GM12878 (cell line): ENCODE results near the gene MAP1A. TPM values are rescaled to one million over a fixed set of nuclear protein-coding genes. Genes with fewer than 3 reads are reported as not detected.

Source experiments
- CHD2 ChIP-seq: IDR thresholded peaks from 2 replicates; pipeline ENCODE4 v1.6.1; 2011; ENCODE audit warnings: low read depth, low read length, improper control_type of control experiment, borderline replicate concordance
- RBBP5 ChIP-seq: fragments of 200-600 bp; sonication (generic); conservative IDR thresholded peaks from 2 replicates; pipeline ENCODE4 v1.6.1; 2016
- polyA plus RNA-seq, 11 experiments: library from polyadenylated mRNA; depleted of rRNA in 4 of 11; unstranded in 6 of 11; stranded (reverse) in 5 of 11; fragments of >200 nt; fragmentation: Nextera tagmentation in 4 of 11; fragmentation: Illumina TruSeq in 1 of 11; extraction: Ambion mirVana in 4 of 11; extraction: Trizol in 1 of 11; gene quantifications; 1 replicate in 1 of 11; 2 replicates in 10 of 11; pipeline versions ENCODE4 v1.2.1 to v1.2.3, GENCODE V29; 2011 to 2016; ENCODE audit warnings: inconsistent platforms in 2 of 11, missing spikeins in 2 of 11, low read depth in 1 of 11
- total RNA-seq, 4 experiments: library from RNA; depleted of rRNA in 3 of 4; stranded (reverse); fragments of >200 nt in 3 of 4; fragmentation: Illumina TruSeq in 1 of 4; extraction: Trizol in 1 of 4; gene quantifications; 2 replicates each; pipeline versions ENCODE4 v1.2.1 to v1.2.3, GENCODE V29; 2013 to 2021
- TF ChIP-seq, protein P1 (sequence below): fragments of 450-650 bp; IDR thresholded peaks from 2 replicates; pipeline ENCODE4 v1.6.1; 2016; ENCODE audit warnings: mild to moderate bottlenecking, moderate library complexity, borderline replicate concordance
- TF ChIP-seq, protein P2 (sequence below): fragments of 450-650 bp; IDR thresholded peaks from 2 replicates; pipeline ENCODE4 v1.6.1; 2014; ENCODE audit warnings: mild to moderate bottlenecking
- TF ChIP-seq, protein P3 (sequence below): fragments of 450-650 bp; IDR thresholded peaks from 2 replicates; pipeline ENCODE4 v1.6.1; 2017; ENCODE audit warnings: mild to moderate bottlenecking, low read depth, inconsistent platforms; ENCODE audit not compliant: poor library complexity, severe bottlenecking

MAP1A gene
- total and polyA plus RNA-seq, 10 of the 15 experiments (the other 5 are each of a cell fraction or from before 2014, with no cell fraction given), result under 0.01 to 0.10 (median 0.05) TPM

DNA sequence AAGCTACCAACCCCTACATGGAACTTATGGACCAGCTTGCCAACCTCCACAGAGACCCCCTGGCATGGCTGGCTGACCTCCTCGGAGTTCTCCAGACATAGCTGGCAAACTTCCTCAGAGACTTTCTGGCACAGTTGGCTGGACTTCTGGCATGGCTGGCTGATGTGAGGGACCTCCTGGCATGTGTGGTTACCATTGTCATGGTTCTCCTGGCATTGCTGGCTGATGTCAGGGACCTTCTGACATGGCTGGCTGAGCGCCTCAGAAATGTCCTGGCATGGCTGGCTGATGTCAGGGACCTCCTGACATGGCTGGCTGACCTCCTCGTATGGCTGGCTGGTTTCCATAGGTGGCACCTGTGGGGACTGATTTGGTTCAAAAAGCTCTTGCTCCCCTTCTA is 17.5 kb downstream of the MAP1A start (continued):
- TF ChIP-seq, protein P1, sequence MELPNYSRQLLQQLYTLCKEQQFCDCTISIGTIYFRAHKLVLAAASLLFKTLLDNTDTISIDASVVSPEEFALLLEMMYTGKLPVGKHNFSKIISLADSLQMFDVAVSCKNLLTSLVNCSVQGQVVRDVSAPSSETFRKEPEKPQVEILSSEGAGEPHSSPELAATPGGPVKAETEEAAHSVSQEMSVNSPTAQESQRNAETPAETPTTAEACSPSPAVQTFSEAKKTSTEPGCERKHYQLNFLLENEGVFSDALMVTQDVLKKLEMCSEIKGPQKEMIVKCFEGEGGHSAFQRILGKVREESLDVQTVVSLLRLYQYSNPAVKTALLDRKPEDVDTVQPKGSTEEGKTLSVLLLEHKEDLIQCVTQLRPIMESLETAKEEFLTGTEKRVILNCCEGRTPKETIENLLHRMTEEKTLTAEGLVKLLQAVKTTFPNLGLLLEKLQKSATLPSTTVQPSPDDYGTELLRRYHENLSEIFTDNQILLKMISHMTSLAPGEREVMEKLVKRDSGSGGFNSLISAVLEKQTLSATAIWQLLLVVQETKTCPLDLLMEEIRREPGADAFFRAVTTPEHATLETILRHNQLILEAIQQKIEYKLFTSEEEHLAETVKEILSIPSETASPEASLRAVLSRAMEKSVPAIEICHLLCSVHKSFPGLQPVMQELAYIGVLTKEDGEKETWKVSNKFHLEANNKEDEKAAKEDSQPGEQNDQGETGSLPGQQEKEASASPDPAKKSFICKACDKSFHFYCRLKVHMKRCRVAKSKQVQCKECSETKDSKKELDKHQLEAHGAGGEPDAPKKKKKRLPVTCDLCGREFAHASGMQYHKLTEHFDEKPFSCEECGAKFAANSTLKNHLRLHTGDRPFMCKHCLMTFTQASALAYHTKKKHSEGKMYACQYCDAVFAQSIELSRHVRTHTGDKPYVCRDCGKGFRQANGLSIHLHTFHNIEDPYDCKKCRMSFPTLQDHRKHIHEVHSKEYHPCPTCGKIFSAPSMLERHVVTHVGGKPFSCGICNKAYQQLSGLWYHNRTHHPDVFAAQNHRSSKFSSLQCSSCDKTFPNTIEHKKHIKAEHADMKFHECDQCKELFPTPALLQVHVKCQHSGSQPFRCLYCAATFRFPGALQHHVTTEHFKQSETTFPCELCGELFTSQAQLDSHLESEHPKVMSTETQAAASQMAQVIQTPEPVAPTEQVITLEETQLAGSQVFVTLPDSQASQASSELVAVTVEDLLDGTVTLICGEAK, result no peak
- TF ChIP-seq, protein P2, sequence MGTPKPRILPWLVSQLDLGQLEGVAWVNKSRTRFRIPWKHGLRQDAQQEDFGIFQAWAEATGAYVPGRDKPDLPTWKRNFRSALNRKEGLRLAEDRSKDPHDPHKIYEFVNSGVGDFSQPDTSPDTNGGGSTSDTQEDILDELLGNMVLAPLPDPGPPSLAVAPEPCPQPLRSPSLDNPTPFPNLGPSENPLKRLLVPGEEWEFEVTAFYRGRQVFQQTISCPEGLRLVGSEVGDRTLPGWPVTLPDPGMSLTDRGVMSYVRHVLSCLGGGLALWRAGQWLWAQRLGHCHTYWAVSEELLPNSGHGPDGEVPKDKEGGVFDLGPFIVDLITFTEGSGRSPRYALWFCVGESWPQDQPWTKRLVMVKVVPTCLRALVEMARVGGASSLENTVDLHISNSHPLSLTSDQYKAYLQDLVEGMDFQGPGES, result no peak
- TF ChIP-seq CHD2 (no peak), RBBP5 (no peak)
- TF ChIP-seq, protein P3, sequence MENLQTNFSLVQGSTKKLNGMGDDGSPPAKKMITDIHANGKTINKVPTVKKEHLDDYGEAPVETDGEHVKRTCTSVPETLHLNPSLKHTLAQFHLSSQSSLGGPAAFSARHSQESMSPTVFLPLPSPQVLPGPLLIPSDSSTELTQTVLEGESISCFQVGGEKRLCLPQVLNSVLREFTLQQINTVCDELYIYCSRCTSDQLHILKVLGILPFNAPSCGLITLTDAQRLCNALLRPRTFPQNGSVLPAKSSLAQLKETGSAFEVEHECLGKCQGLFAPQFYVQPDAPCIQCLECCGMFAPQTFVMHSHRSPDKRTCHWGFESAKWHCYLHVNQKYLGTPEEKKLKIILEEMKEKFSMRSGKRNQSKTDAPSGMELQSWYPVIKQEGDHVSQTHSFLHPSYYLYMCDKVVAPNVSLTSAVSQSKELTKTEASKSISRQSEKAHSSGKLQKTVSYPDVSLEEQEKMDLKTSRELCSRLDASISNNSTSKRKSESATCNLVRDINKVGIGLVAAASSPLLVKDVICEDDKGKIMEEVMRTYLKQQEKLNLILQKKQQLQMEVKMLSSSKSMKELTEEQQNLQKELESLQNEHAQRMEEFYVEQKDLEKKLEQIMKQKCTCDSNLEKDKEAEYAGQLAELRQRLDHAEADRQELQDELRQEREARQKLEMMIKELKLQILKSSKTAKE, result no peak
- TF ChIP-seq, all 136 proteins: peak for 0
